ENCODE results near the gene TNNT2.

- no peak for TF ChIP-seq CTCF (conservative IDR thresholded peaks at IDR 0.05 in 1 of 2, IDR thresholded peaks at IDR 0.05 in 1 of 2; ENCODE audit: low read depth in 1 of 2, low read length in 2 of 2)
- TF ChIP-seq EZH2 (IDR thresholded peaks at IDR 0.05; ENCODE audit: low read length, missing control alignments), result no peak
Measured at GRCh38 chr1:201310986-201311355, 66.5 kb downstream of the TNNT2 start.

All from fibroblast of lung (primary cell).